ENCODE results near the gene PRPF31.

GRCh38 chr19:54106716-54107115, 8.8 kb upstream of the PRPF31 start:
- no peak for TF ChIP-seq CTCF (IDR thresholded peaks at IDR 0.05)
- no peak for TF ChIP-seq JUND (IDR thresholded peaks at IDR 0.05)
- no peak for TF ChIP-seq EP300 (IDR thresholded peaks at IDR 0.05; ENCODE audit: borderline replicate concordance in 1 of 2, low read depth in 1 of 2, low read length in 1 of 2)
- no peak for TF ChIP-seq MAX (IDR thresholded peaks at IDR 0.05; ENCODE audit: low read depth)
- no peak for TF ChIP-seq USF1 (IDR thresholded peaks at IDR 0.05; ENCODE audit: borderline replicate concordance, low read depth)
- no peak for TF ChIP-seq TAF1 (IDR thresholded peaks at IDR 0.05; ENCODE audit: borderline replicate concordance, low read depth, low read length)
- no peak for TF ChIP-seq POLR2AphosphoS5 (IDR thresholded peaks at IDR 0.05; ENCODE audit: low read depth, low read length)
- TF ChIP-seq RCOR1 (IDR thresholded peaks at IDR 0.05; ENCODE audit: low read length), result no peak
- no peak for TF ChIP-seq ELF1 (IDR thresholded peaks at IDR 0.05)
